Peyer's patch (tissue), 4 donors: ENCODE measurements around the gene CLIC1.

Source experiments
- POLR2A ChIP-seq, 2 donors: fragments of 450-650 bp; IDR thresholded peaks; one replicate each; pipeline ENCODE4 v1.5.1; 2017; ENCODE audit warnings: antibody characterized with exemption in 2 of 2, mild to moderate bottlenecking in 2 of 2, moderate library complexity in 2 of 2
- TF ChIP-seq, protein P1 (sequence below), 6 experiments: fragments of 450-650 bp in 4 of 6; fragments of 200-600 bp in 2 of 6; sonication (generic) in 1 of 6; IDR thresholded peaks; one replicate each; pipeline ENCODE4 v1.5.1; 2017 to 2019; ENCODE audit warnings: antibody characterized with exemption in 6 of 6, mild to moderate bottlenecking in 3 of 6, moderate library complexity in 1 of 6

DNA sequence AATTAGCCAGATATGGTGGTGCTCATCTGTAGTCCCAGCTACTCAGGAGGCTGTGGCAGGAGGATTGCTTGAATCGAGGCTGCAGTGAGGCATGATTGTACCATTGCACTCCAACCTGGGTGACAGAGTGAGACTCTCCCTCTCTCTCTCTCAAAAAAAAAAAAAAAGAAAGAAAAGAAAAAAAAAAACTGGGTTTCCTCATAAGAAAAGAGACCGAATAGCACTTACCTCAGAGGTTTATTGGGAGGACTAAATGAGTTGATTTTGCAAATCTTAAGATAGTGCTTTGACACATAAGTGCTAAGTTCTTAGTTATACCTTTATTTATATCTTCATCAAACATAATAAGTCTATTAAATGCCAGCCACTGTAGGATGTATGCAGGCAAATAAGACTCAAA, 34.5 kb upstream of the CLIC1 start:
- TF ChIP-seq, protein P1, sequence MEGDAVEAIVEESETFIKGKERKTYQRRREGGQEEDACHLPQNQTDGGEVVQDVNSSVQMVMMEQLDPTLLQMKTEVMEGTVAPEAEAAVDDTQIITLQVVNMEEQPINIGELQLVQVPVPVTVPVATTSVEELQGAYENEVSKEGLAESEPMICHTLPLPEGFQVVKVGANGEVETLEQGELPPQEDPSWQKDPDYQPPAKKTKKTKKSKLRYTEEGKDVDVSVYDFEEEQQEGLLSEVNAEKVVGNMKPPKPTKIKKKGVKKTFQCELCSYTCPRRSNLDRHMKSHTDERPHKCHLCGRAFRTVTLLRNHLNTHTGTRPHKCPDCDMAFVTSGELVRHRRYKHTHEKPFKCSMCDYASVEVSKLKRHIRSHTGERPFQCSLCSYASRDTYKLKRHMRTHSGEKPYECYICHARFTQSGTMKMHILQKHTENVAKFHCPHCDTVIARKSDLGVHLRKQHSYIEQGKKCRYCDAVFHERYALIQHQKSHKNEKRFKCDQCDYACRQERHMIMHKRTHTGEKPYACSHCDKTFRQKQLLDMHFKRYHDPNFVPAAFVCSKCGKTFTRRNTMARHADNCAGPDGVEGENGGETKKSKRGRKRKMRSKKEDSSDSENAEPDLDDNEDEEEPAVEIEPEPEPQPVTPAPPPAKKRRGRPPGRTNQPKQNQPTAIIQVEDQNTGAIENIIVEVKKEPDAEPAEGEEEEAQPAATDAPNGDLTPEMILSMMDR (IDR thresholded peaks at IDR 0.05), result no peak
- no peak for TF ChIP-seq POLR2A (IDR thresholded peaks at IDR 0.05)
